Stimulated activated CD4-positive, alpha-beta T cell treated with anti-CD3 and anti-CD28 coated beads, TNF-alpha, amount 100 ng/mL, for 48 hours (primary cell): ENCODE data around the gene CYBA.
A peak's percentile ranks its signal among the peaks of the same experiment; 100 is the strongest.
"Not testable (repeated sequence)": the region's sequence is repeated elsewhere in the genome, so short reads cannot be mapped to it uniquely, and the experiment has no call there.

Experiments
- DNase-seq, 3 donors: peaks; one replicate each; pipeline ENCODE4 v3.0.0-alpha.2; 2020; ENCODE audit warnings: low read depth in 3 of 3

Gene CYBA

DNA sequence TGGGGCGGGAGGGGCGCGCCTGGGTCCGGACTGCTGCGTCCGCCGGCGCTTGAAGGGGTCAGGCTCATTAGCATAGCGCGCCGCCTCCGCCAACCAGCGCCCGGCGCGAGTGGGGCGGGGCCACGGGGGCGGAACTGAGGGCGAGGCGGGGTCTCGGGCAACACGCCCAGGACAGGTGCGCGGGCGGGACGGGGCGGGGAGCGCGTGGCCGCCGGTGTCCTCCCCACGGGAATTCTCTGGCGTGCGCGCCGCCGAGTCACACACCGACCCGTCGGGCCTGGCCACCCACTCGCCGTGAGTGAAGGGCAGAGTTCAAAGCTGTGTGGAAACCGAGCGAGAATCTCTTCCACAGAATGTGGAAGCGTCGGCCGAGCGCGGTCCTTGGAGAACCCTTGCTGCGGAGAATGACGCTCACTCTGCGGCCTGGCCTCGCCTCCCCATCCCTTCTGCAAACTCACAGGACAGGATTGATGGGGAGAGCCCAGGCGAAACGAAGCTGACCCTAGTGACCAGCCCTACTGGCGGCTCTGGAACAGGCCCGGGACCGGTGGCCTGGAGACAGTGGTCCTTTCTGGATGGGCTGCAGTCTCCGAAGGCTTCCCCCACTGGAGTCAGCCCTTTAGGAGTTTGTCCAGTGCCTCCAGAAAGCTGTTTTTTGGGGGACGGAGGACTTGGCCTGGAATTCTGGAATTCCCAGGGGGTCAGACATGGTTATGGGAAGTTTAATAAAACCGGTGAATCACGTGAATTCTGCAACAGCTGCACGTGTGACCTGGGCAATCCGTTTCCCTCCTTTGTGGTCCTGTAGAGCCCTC, 35.8 kb upstream of the CYBA start, which contains the start of gene SNAI3:
Gene SNAI3, minus strand, starts transcription at position 69 of the 815 bp plus-strand sequence. CDS start 101 bp downstream, outside the sequence.
- DNase-seq: peak; percentile 70 to 91 (median 72)

DNA sequence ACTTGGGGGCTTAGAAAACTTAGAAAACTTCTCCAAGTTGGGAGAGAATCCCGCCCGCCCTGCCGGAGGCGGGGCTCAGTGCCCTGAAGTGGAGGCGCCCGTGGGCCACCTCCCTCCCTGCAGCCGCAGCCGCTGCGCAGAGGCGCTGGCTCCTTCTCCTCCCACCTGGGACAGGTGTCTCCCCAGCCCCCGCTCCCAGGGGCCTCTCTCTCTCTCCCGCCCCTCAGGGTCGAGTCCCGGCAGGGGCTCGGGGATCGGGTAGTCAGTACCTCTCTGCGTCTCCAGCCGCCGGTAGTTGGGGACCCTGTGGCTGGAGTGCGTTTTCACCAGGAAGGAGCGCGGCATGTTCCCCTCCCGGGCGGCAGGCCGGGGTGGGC, 35.2 kb upstream of the CYBA start:
- DNase-seq: peak in 1 of 3 donors; percentile 34

DNA sequence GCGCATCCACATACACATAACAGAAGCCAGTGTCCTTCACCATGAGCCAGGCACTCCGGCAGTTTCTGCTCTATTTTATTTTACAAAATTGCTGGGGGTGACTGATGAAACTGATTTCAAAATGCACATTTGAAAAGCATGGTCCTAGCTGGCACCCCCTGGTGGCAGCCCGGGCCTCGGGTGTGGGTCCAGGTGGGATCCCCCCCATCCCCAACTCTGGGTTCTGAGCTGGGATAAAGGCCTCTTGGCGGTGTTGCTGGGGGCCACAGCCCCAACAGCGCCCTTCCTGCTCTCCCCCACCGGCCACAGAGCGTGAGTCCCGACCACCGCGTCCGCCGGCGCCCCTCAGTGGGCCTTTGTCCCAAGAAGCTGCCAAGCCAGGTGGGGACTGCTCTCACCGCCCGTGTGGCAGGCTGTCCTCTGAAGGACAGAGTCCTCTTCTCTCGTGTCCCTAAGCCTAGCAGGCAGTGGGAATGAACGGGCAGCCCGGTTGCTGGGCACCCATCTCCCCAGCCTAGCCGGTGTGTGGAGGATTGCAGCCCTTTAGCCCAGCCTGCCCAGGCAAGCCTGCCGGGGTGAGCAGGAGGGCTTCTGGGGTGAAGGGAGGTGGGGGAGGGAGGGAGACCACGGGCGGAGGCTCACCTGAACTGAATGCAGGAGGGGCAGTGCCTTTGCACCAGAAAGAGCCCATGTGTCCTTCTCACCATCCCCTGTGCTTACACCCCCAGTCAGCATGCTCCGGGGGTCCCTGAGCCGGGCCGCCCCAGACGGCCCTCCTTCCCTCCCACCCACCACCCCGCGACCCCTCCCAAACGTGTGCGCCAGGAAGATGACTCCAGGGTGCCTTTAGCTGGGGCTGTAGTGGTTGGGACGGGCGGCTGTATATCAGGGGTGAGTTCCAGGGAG, 34.6 kb upstream of the CYBA start:
- DNase-seq: peak in 2 of 3 donors; percentile 51 to 52

DNA sequence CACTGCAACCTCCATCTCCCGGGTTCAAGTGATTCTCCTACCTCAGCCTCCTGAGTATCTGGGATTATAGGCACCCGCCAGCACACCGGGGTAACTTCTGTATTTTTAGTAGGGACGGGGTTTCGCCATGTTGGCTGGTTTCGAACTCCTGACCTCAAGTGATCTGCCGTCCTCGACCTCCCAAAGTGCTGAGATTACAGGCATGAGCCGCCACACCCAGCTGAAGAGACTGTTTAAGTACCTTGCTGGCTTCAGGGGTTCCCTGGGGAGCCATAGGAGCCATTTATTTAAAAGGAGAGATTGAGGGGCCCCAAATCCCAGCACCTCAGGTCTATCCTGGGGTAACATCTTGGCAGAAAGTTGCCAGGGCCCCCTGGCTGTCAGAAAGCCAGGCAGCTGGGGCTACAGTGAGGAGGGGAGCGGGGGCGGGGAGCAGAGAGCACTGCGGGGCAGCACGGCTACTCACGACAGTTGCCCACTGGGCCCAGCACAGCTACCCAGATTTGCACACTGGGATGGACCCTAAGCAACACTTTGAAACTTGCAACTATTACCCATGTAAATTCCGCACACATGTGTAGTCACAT, 33.8 kb upstream of the CYBA start:
- DNase-seq: no peak

- peak; percentile 51 to 77 (median 75) for DNase-seq
These were observed 31.0 kb upstream of the CYBA start for GRCh38 chr16:88681709-88682451.

DNA sequence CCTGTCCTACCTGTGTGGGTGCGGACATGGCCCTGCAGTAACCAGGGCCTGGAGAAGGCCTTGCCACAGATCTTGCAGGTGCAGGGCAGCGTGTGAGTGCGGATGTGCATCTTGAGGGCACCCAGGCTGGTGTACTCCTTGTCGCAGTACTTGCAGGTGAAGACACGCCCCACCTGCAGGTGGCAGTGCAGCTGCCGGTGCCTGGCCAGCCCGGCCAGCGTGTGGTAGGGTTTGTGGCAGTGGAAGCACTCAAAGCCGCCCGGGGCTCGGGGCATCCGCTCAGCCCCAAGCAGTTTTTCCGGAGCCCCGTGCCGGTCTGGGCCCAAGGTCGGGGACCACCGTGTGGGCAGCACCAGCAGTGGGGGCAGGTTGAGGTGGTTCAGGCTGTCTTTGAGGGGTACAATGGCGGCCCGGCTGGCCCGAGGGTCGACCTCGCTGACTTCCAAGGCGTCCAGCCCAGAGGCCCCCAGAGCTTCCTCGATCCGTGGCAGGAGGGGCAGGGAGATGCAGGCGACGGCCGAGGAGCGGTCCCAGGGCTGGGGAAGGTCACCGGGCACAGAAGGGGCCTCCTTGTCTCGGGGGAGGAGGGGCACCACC, 30.3 kb upstream of the CYBA start:
- DNase-seq: no peak

- no peak for DNase-seq
These were observed 29.8 kb upstream of the CYBA start for GRCh38 chr16:88680554-88681083.

- no peak for DNase-seq
These were observed 27.5 kb upstream of the CYBA start for GRCh38 chr16:88678224-88678979.

DNA sequence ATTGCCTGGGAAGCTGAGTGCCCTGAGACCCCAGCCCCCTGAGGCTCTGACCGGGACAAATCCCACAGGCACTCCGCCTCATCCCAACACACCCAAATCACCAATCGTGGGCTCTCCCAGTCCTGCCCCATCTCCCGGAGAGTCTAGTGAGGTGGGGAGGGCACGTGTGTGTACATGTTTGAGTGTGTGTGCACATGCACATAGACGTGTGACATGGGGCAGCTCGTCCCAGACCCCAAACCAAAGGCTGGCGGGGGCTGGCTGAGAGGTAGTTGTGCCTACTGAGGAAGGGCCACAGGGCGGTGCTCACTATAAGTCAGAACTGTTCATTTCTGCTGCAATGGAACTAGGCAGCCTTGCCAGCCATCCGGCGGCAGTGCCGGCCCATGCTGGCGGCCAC, 26.9 kb upstream of the CYBA start:
- no peak for DNase-seq

- DNase-seq: no peak
These were observed 25.8 kb upstream of the CYBA start for GRCh38 chr16:88676502-88677242.

DNA sequence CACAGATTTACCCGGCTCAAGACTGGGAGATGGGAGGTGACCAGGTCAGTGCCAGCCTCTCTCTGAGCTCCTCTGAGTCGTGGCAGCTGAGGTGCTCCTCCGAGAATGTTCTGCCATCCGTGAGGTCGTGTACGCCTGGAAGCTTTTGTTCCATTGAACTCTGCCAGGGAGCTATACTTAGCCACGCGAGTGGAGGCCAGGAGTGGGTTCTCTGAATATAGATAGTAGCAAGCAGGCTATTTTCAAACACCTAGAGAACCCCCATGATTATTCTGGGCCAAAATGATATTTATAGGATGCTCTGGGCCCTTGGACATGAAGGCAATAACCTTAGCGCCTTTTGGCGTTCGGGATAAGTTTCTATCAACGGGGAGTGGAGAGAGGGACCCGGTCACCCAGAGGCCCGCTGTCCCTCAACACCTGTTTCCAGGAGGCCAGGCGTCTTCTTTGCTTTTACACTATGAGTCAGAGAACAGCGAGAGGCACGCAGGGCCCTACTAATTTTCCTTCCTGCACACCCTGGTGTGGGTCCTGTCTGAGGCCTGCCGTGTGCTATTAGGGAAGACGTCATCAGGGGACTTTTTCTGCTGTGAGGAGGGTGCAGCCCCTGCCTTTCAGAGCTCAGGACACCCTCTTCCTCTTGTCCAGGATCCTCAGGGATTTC, 23.0 kb upstream of the CYBA start:
- DNase-seq: no peak

DNA sequence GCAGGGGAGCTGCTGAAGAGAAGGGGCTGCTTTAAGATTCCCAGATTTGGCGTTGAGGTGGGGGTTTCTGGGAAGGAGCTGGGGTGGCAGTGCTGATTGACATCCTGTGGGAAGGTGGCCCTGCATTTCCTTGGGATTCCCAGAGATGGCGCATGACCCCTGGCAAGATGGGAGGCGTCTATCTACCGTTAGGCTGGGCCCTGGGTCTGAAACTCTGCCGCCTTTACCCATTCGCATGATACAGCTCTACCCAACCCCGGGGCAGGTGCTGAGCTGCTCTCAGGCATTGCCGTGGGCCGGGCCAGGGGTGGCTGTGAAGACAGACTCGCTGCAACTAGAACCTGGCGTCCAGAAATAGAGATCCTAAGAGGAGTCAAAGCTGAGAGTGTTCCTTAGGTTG, 21.9 kb upstream of the CYBA start:
- DNase-seq: no peak

DNA sequence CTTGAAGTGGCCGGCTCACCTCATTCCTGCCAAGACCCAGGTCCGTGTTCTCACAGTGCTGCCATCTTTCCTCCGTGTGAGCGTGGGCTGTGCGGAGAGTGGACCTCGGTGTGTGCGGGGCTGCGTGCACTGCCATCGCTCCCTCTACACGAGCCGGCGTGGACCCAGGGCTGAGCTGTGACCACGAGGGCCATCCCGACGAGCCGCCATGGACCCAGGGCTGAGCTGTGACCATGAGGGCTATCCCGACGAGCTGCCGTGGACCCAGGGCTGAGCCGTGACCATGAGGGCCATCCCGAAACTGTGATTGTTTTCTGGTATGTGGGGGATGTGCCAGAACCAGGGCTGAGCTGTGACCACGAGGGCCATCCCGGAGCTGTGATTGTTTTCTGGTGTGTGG, 21.0 kb upstream of the CYBA start:
- no peak for DNase-seq

GRCh38 chr16:88669980-88670379, 19.1 kb upstream of the CYBA start:
- no peak for DNase-seq

DNA sequence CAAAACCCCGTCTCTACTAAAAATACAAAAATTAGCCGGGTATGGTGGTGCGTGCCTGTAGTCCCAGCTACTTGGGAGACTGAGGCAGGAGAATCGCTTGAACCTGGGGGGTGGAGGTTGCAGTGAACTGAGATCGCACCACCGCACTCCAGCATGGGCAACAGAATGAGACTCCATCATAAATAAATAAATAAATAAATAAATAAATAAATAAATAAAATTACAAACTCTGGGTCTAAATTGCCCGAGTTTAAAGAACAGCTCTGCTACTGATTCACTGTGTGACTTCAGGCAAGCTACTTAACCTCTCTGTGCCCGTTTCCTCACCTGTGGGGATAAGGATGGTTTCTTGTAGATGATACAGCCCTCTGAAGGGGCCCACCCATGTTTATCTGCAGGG, 18.6 kb upstream of the CYBA start:
- not testable (repeated sequence) for DNase-seq

GRCh38 chr16:88667461-88667860, 16.6 kb upstream of the CYBA start:
- no peak for DNase-seq

GRCh38 chr16:88665570-88665969, 14.7 kb upstream of the CYBA start:
- no peak for DNase-seq

DNA sequence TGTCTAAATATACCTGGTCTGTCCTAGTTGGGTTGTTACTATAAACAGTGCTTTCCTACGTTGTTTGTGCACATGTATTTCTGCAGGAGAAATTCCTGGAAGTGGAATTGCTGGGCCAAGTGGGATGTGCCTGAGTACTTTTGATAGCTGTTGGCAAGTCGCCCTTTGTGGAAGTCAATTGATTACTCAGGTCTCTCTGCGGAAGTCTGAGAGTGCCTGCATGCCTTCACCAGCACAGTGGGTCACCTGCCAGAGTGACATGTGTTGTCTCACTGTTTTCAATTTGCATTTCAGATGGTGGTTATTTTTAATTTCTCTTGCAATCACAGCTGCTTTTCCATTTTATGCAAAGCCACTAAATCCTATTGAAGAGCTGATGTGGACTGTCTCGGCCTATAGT, 14.3 kb upstream of the CYBA start:
- no peak for DNase-seq
